Stomach smooth muscle (tissue), 2 donors: ENCODE data around the gene DLG2.

Experiments used
- H3K27ac ChIP-seq: one replicate; pipeline ENCODE4 v1.7.0; 2013; ENCODE audit warnings: mild to moderate bottlenecking, low read length, inconsistent platforms
- H3K27me3 ChIP-seq, 2 donors: one replicate each; pipeline ENCODE4 v1.7.0; 2013; ENCODE audit warnings: low read length in 2 of 2; ENCODE audit not compliant: insufficient read depth in 2 of 2, control insufficient read depth in 1 of 2
- H3K36me3 ChIP-seq, 2 donors: one replicate each; pipeline ENCODE4 v1.7.0; 2013; ENCODE audit warnings: low read length in 2 of 2; ENCODE audit not compliant: control insufficient read depth in 2 of 2, insufficient read depth in 2 of 2
- H3K4me1 ChIP-seq: one replicate; pipeline ENCODE4 v1.7.0; 2013; ENCODE audit warnings: low read length; ENCODE audit not compliant: control insufficient read depth, insufficient read depth
- H3K4me3 ChIP-seq, 2 donors: one replicate each; pipeline ENCODE4 v1.7.0; 2013; ENCODE audit warnings: low read length in 2 of 2
- H3K9ac ChIP-seq, 2 donors: one replicate each; pipeline ENCODE4 v1.7.0; 2013; ENCODE audit warnings: low read length in 2 of 2, mild to moderate bottlenecking in 1 of 2
- H3K9me3 ChIP-seq, 2 donors: one replicate each; pipeline ENCODE4 v1.7.0; 2013; ENCODE audit warnings: low read length in 2 of 2; ENCODE audit not compliant: control insufficient read depth in 2 of 2
- donor health status: healthy.
- donor health status: Pancreatic carcinoma.

The DLG2 gene

GRCh38 chr11:83546368-83546767, 2080.8 kb downstream of the DLG2 start:
- H3K36me3 ChIP-seq = no peaks in the 10 kb centered on the region
- no peaks in the 10 kb centered on the region for H3K4me1 ChIP-seq
- no peak overlapping the region for H3K9ac ChIP-seq
- no peaks in the 10 kb centered on the region for H3K9me3 ChIP-seq
- H3K4me3 ChIP-seq = no peak overlapping the region
- no peak overlapping the region for H3K27ac ChIP-seq
- H3K27me3 ChIP-seq = no peaks in the 10 kb centered on the region

DNA sequence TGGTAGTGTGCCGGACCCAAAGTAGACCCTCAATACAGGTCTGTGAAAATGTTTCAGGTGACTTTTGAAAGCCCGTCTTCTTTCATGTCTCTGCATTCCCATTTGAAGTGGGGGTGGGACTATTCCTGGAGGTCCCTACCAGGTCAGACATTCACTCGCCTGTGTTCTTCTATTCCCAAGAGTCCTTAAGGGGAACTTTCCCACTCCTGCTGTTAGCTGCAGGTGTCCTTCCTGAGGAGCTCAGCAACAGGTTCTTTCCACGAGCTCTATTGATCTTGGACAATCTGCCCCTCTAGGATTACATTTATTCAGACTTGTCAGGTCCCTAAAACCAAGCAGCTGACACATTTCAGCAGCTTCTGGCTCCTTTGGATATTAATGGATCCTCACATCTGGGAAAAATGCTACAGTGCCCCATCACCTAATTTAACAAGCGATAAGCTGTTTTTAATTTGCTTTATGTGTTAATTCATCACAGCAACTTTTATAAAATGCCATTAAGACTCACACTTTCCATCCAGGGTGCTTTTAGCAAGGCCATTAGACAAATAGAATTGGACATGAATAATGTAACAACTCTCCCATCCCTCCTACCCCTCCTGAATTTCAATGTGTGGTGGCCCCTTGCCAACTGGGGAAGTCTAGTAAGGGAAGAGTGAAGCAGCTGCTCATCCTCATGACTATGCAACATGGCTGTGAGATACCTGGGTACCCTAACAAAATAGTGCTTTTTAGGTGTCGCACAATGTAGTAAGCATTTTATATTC, 2081.5 kb downstream of the DLG2 start:
- H3K27me3 ChIP-seq = no peaks in the 10 kb centered on the region
- H3K36me3 ChIP-seq = no peaks in the 10 kb centered on the region
- H3K9me3 ChIP-seq = no peaks in the 10 kb centered on the region
- no peak overlapping the region for H3K27ac ChIP-seq
- no peaks in the 10 kb centered on the region for H3K4me1 ChIP-seq
- no peak overlapping the region for H3K9ac ChIP-seq
- H3K4me3 ChIP-seq = no peak overlapping the region

- Histone ChIP-seq H3K27ac (no peak overlapping the region), H3K27me3 (no peaks in the 10 kb centered on the region), H3K4me3 (no peak overlapping the region), H3K4me1 (peaks cover 4% of the 10 kb centered on the region), H3K9ac (no peak overlapping the region), H3K9me3 (no peaks in the 10 kb centered on the region), H3K36me3 (no peaks in the 10 kb centered on the region)
Measured at GRCh38 chr11:83544846-83545245, 2082.3 kb downstream of the DLG2 start.

- Histone ChIP-seq H3K4me3 (no peak overlapping the region), H3K27ac (no peak overlapping the region), H3K9ac (no peak overlapping the region), H3K9me3 (no peaks in the 10 kb centered on the region), H3K27me3 (no peaks in the 10 kb centered on the region), H3K36me3 (no peaks in the 10 kb centered on the region), H3K4me1 (peaks cover 4% of the 10 kb centered on the region)
Measured at GRCh38 chr11:83543706-83544439, 2083.3 kb downstream of the DLG2 start.

- Histone ChIP-seq H3K27me3 (no peaks in the 10 kb centered on the region), H3K27ac (no peak overlapping the region), H3K36me3 (no peaks in the 10 kb centered on the region), H3K9me3 (no peaks in the 10 kb centered on the region), H3K9ac (no peak overlapping the region), H3K4me3 (no peak overlapping the region), H3K4me1 (peaks cover 4% of the 10 kb centered on the region)
Measured at GRCh38 chr11:83542861-83543260, 2084.3 kb downstream of the DLG2 start.

DNA sequence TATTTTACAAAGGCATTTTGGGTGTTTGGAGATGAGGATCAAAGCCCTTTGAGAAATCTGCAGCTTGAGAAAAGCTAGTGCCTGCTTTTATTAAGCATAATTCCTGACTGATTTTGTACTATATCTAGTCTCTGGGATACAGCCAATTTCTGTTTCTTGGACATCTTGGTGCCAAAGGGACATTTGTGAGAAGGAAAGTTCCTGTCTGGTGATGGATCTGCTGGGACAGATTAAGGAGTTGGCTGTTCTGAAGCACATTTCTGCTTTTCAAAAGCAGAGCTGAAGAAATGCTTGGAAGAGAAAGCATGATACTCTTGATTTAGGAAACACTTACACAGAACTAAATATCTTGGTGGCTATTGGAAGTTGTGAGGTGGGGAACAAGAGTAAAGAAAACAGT, 2086.4 kb downstream of the DLG2 start:
- Histone ChIP-seq H3K36me3 (no peaks in the 10 kb centered on the region), H3K4me1 (peaks cover 4% of the 10 kb centered on the region), H3K4me3 (no peak overlapping the region), H3K9ac (no peak overlapping the region), H3K27ac (peak overlapping the region; percentile 19), H3K9me3 (no peaks in the 10 kb centered on the region), H3K27me3 (no peaks in the 10 kb centered on the region)

- Histone ChIP-seq H3K4me1 (peaks cover 4% of the 10 kb centered on the region), H3K4me3 (peak overlapping the region in 1 of 2 donors; percentile 4), H3K27ac (peak overlapping the region; percentile 19), H3K9ac (no peak overlapping the region), H3K9me3 (no peaks in the 10 kb centered on the region), H3K36me3 (no peaks in the 10 kb centered on the region), H3K27me3 (no peaks in the 10 kb centered on the region)
Measured at GRCh38 chr11:83540112-83540675, 2086.9 kb downstream of the DLG2 start.

- H3K4me1 ChIP-seq = peaks cover 4% of the 10 kb centered on the region
- H3K9me3 ChIP-seq = no peaks in the 10 kb centered on the region
- no peaks in the 10 kb centered on the region for H3K27me3 ChIP-seq
- H3K9ac ChIP-seq = no peak overlapping the region
- no peak overlapping the region for H3K27ac ChIP-seq
- H3K36me3 ChIP-seq = no peaks in the 10 kb centered on the region
- no peak overlapping the region for H3K4me3 ChIP-seq
Measured at GRCh38 chr11:83538286-83538685, 2088.9 kb downstream of the DLG2 start.

DNA sequence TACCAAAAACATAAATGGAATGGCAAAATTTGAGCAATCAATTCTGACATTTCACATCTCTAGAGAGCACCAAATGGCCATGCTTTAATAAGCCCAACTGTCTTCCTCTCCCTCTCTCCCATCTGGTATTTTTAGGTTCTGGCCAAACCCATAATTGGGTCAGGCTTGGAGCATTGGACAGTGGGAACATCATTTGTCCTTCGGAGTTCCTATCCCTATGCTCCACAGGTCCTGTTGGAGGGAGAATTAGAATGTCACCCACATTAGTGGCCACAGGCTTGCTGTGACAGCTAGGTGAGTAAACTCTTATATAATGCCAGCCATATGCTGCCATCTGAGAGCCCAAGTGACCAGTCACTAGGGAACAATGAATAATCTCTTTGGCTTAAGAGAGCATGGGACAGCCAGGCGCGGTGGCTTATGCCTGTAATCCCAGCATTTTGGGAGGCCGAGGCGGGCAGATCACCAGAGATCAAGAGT, 2090.0 kb downstream of the DLG2 start:
- no peaks in the 10 kb centered on the region for H3K36me3 ChIP-seq
- H3K9me3 ChIP-seq = no peaks in the 10 kb centered on the region
- H3K27me3 ChIP-seq = no peaks in the 10 kb centered on the region
- H3K4me1 ChIP-seq = peaks cover 4% of the 10 kb centered on the region
- no peak overlapping the region for H3K27ac ChIP-seq
- H3K9ac ChIP-seq = no peak overlapping the region
- H3K4me3 ChIP-seq = no peak overlapping the region

GRCh38 chr11:83533166-83533565, 2094.0 kb downstream of the DLG2 start:
- no peaks in the 10 kb centered on the region for H3K4me1 ChIP-seq
- no peaks in the 10 kb centered on the region for H3K36me3 ChIP-seq
- H3K4me3 ChIP-seq = no peak overlapping the region
- no peak overlapping the region for H3K9ac ChIP-seq
- H3K9me3 ChIP-seq = no peaks in the 10 kb centered on the region
- no peaks in the 10 kb centered on the region for H3K27me3 ChIP-seq
- no peak overlapping the region for H3K27ac ChIP-seq
